Skin of body (tissue), 2 donors: ENCODE measurements around the gene CFL1. TPM values are rescaled to one million over a fixed set of nuclear protein-coding genes. Genes with fewer than 3 reads are reported as not detected.
"Not testable (repeated sequence)": the region's sequence is repeated elsewhere in the genome, so short reads cannot be mapped to it uniquely, and the experiment has no call there.

Source experiments
- DNase-seq: peaks from one replicate; lab custom pipeline; 2025; lab: John Stamatoyannopoulos, UW
- total RNA-seq: library from RNA; depleted of rRNA; stranded (reverse); fragments of >200 nt; gene quantifications from one replicate; pipeline ENCODE4 v1.2.3, GENCODE V29; 2014

CFL1 gene
- total RNA-seq, 1 donor from 2014 or later = 371 TPM

GRCh38 chr11:65859812-65860277 is 1.9 kb upstream of the CFL1 start:
- no peak for DNase-seq

DNA sequence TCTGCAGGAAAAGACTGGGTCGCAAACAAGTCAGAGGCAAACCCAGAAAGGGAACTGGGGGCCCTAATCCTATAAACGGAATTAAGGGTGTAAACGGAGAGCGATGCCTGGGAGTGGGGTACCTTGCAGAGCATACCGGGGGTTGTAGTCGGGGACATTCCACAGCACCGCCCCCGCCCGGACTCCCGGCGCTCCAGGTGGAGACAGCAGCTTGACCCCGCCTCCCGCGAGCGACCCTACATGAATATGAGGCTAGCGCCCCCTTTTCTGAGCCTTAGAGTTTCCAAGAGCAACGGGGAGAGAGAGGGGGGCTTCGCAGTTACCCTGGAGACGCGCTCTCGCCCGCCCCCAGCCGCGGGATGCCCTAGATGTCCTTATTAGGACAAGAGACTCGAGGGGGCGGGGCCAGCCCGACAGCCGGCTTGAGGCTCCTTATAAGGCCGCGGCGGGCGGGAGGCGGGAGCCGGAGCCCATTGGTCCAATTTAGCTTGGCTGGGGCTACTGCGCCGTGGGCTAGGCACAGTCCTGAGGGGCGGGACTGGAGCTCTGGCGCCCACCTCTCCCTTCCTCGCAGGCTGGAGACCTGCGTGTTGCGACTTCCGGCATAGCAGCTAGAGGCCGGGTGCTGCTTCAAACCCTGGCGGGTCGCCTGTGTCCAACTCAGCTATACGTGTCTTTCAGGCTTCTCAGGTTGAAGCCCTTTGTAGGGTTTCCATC is 1.3 kb upstream of the CFL1 start:
- peak; percentile 95 for DNase-seq

DNA sequence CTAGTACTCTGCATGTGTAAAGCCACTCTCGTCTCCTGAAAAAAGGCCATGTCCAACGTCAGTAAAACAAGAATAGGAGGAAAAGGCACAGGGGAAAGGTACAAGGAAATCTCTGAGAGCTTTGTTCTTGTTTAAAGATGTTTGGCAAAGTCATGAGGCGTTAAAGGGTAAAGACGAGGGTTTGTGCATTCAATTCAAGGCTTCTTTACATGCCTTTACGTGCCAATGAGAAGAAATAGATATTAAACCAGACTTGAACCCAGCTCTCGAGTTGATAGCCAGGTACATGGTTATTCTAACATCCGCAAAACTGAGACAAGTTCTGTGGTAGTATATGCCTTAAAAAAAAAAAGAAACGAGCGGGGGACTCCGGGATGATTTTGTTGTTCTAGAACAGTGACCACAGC is 704 bp upstream of the CFL1 start:
- DNase-seq = no peak

DNA sequence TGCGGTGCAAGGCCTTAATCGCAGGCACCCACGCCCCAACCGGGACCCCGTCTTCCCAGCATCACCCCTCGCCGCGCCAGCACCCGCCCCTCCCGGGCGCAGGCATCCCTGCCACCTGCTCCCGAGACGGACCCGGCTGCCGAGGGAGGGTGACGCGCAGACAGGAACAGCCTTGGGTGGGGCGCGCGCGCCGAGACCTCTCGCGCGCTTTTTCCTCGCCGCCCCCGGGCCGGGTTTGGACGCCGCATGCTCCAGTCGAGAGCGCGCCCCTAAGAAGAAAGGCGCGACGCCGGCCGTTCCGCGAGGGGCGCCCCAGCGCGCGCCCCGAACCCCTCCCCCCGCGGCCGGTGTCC is 504 bp downstream of the CFL1 start:
- DNase-seq = no peak

GRCh38 chr11:65856689-65857499 is 1.1 kb downstream of the CFL1 start:
- DNase-seq = peak; percentile 60

GRCh38 chr11:65855927-65856363 is 2.0 kb downstream of the CFL1 start:
- DNase-seq = no peak

GRCh38 chr11:65854852-65855837 is 2.8 kb downstream of the CFL1 start:
- DNase-seq = no peak

GRCh38 chr11:65854161-65854592 is 3.8 kb downstream of the CFL1 start:
- no peak for DNase-seq

DNA sequence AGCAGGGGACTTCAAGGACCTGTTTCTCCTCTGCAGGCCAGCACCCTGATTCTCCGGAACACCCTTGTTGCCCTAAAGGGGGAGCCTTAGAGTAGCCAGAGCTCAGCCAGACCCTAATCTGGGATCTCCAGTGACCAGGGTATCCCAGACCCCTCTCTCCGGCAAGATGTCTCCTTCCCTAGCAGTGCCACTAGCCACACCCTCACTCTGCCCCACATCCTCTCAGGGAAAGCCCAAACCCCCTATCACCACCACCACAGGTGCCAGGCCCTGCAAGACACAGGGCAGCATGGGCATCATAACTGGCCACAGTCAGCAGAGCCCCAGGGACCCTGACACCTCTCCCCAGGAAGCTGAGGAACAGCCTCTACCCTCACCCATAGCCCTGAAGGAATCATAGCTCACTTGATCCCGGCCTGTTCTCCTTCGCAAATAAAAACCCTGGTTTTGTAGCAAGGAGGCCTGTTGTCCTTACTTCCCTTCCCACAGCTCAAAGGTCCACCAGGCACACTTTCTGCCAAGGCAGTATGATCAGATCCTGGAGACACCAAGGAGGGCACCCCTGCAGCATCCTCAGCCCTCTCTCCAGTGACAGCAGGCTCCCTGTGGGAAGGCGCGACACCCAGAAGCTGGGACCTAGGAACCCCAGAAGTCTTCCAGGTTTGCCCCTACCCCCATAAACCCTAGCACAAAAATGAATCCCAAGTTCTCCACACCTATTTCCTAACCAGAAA is 4.6 kb downstream of the CFL1 start:
- DNase-seq = no peak

- no peak for DNase-seq
These were observed 5.3 kb downstream of the CFL1 start for GRCh38 chr11:65852508-65853245.

- no peak for DNase-seq
These were observed 6.0 kb downstream of the CFL1 start for GRCh38 chr11:65851811-65852507.

DNA sequence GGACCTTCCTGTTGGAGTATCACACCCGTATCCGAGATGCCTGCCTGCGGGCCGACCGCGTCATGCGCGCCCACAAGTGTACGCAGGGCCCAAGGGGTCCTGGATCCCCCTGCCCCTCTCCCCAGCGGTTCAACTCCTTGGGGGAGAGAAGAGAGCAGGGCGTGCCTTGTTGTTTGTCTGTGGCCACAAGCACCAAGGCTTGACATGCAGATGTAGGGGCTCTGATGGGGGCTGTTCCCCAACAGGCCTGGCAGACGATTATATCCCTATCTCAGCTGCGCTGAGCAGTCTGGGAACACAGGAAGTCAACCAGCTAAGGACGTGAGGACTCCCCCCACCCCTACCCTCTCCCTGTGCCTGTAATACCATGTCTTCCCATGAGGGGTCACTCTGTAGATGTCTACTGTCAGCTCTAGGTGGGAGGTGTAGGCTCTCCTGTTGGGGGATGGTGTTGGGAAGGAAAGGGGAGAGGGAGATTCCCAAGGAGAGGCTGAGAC is 6.8 kb downstream of the CFL1 start:
- DNase-seq = no peak

GRCh38 chr11:65850217-65851082 is 7.5 kb downstream of the CFL1 start:
- no peak for DNase-seq

- DNase-seq = no peak
These were observed 8.2 kb downstream of the CFL1 start for GRCh38 chr11:65849771-65850216.

DNA sequence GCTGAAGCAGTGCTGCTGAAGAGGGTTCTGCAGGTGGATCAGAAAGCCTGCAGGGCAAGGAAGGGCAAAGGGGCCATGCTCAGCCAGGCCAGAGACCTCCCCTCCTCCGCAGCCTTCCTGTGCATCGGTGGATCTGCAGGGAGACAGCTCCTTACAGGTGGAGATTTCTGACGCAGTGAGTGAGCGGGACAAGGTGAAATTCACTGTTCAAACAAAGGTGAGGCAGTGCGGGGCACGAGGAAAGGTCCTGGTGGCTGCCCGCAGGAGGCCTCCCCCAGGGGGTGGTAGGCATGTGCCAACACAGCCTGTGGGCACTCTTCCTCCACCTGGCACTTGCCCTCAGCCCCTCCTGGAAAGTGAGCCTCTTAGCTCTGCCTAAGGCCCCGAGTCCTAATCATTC is 8.6 kb downstream of the CFL1 start:
- no peak for DNase-seq

- DNase-seq = not testable (repeated sequence)
These were observed 9.3 kb downstream of the CFL1 start for GRCh38 chr11:65848693-65849092.

- no peak for DNase-seq
These were observed 10.2 kb downstream of the CFL1 start for GRCh38 chr11:65847746-65848145.

DNA sequence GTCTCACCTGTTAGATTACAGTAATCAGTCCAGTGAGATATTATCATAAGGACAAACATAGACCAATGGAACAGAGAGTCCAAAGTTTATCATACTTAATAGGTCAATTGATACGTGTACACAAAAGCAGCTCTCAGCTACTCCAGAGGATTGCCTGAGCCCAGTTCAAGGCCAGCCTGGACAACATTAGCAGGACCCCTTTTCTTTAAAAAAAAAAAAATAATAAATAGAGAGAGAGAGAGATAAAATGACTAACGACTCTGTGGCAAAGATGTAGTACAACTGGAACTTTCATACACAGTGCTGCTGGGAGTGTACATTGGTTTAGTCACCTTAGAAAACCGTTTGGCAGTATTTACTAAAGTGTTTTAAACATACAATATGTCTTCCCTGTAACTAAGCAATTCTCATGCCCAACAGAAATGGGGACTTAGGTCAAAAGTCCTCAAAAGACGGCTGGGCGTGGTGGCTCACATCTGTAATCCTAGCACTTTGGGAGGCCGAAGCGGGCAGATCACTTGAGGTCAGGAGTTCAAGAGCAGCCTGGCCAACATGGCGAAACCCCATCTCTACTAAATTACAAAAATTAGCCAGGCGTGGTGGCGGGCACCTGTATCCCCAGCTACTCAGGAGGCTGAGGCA is 13.6 kb downstream of the CFL1 start:
- no peak for DNase-seq
